ENCODE results near the gene CEP350. TPM values are rescaled to one million over a fixed set of nuclear protein-coding genes. Genes with fewer than 3 reads are reported as not detected.

The CEP350 gene
- total RNA-seq, 2 experiments from 2014 or later, result 59.3 to 65.1 TPM

GRCh38 chr1:180154003-180154324 lies 199.4 kb downstream of the CEP350 start:
- Mint-ChIP-seq H3K4me3 (peak overlapping the region; percentile 92), H3K4me1 (ENCODE audit: low read depth) (peaks cover 38% of the 10 kb centered on the region), H3K27me3 (ENCODE audit: low read depth) (no peaks in the 10 kb centered on the region), H3K9me3 (ENCODE audit: insufficient read depth) (no peaks in the 10 kb centered on the region), H3K36me3 (ENCODE audit: low read depth) (no peaks in the 10 kb centered on the region), H3K27ac (peak overlapping the region; percentile 92)
- CTCF ChIA-PET, result interaction anchor here (0.6 to 2.3 kb wide), 4 partner anchors 60 to 340 kb away, joined by 3 to 6 read pairs (median 4); no protein-coding TSS in a partner anchor
- DNase-seq (peak; percentile 25), ATAC-seq (no peak)
- POLR2A ChIA-PET, result interaction anchor here (0.7 to 2.6 kb wide), 9 partner anchors 8 to 277 kb away, joined by 3 to 13 read pairs (median 4); partner anchors contain the start of gene TOR1AIP1

GRCh38 chr1:180154325-180155181 lies 199.9 kb downstream of the CEP350 start, which contains the start of gene QSOX1:
Gene QSOX1, plus strand, starts transcription at chr1:180154869. Its CDS starts 39 bp downstream, at chr1:180154908.
- CTCF ChIA-PET, result interaction anchor here (0.9 to 2.3 kb wide), 4 partner anchors 14 to 340 kb away, joined by 3 to 8 read pairs (median 6); no protein-coding TSS in a partner anchor
- peak; percentile 90 for DNase-seq
- Mint-ChIP-seq H3K27ac (peak within 1 kb of the TSS; percentile 92), H3K36me3 (ENCODE audit: low read depth) (no peaks in the 10 kb centered on the region), H3K9me3 (ENCODE audit: insufficient read depth) (no peaks in the 10 kb centered on the region), H3K4me3 (peak within 1 kb of the TSS; percentile 92), H3K27me3 (ENCODE audit: low read depth) (no peaks in the 10 kb centered on the region), H3K4me1 (ENCODE audit: low read depth) (peaks cover 38% of the 10 kb centered on the region)
- peak; percentile 94 for ATAC-seq
- POLR2A ChIA-PET, result interaction anchor here (0.6 to 2.6 kb wide), 12 partner anchors 9 to 348 kb away, joined by 3 to 13 read pairs (median 4); partner anchors contain the start of genes ACBD6 and TOR1AIP1

- Mint-ChIP-seq H3K36me3 (ENCODE audit: low read depth) (no peaks in the 10 kb centered on the region), H3K9me3 (ENCODE audit: insufficient read depth) (no peaks in the 10 kb centered on the region), H3K4me1 (ENCODE audit: low read depth) (peaks cover 38% of the 10 kb centered on the region), H3K4me3 (peak overlapping the region; percentile 87), H3K27ac (peak overlapping the region; percentile 88), H3K27me3 (ENCODE audit: low read depth) (no peaks in the 10 kb centered on the region)
- ChIA-PET CTCF (interaction anchor here (0.9 to 2.3 kb wide), 3 partner anchors 13 to 341 kb away, joined by 5 to 8 read pairs (median 6); no protein-coding TSS in a partner anchor), POLR2A (interaction anchor here (0.6 to 2.6 kb wide), 9 partner anchors 9 to 347 kb away, joined by 3 to 13 read pairs (median 4); partner anchors contain the start of genes ACBD6 and TOR1AIP1)
- DNase-seq (peak; percentile 37), ATAC-seq (peak; percentile 4)
Observed at GRCh38 chr1:180155182-180155682, 200.6 kb downstream of the CEP350 start.

GRCh38 chr1:180156201-180156600 lies 201.6 kb downstream of the CEP350 start:
- ATAC-seq (no peak), DNase-seq (no peak)
- H3K9me3 Mint-ChIP-seq (ENCODE audit: insufficient read depth), result no peaks in the 10 kb centered on the region
- H3K4me3 Mint-ChIP-seq, result no peak overlapping the region
- no peaks in the 10 kb centered on the region for H3K27me3 Mint-ChIP-seq (ENCODE audit: low read depth)
- H3K36me3 Mint-ChIP-seq (ENCODE audit: low read depth), result no peaks in the 10 kb centered on the region
- peaks cover 38% of the 10 kb centered on the region for H3K4me1 Mint-ChIP-seq (ENCODE audit: low read depth)
- ChIA-PET CTCF (interaction anchor here (1.2 to 3.8 kb wide), 3 partner anchors 12 to 23 kb away, joined by 5 to 22 read pairs (median 8); no protein-coding TSS in a partner anchor), POLR2A (no interaction called here)
- H3K27ac Mint-ChIP-seq, result no peak overlapping the region

- Mint-ChIP-seq H3K36me3 (ENCODE audit: low read depth) (no peaks in the 10 kb centered on the region), H3K4me3 (no peak overlapping the region)
- CTCF ChIA-PET, result interaction anchor here (0.6 to 3.8 kb wide), 3 partner anchors 11 to 22 kb away, joined by 3 to 22 read pairs (median 5); no protein-coding TSS in a partner anchor
Observed at GRCh38 chr1:180156631-180157091, 202.1 kb downstream of the CEP350 start.

DNA sequence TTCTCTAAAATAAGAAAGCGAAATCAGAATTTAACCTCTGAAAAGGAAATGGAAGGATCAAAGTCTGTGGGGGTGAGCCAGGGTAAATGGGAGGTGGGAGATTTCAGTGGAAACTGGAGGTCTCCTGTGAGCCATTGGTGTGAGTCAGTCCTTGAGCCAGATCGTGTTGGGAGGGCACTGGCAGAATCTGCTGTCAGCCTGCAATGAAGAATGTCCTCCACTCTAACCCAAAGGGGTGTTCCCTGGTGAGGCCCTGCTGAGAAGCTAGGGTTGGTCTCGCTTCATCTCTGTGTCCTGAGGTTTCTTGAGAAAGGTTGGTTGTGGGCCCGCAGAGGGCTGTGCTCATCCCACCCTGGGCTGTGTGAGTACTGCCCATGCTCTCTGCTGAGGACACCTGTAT lies 202.5 kb downstream of the CEP350 start:
- POLR2A ChIA-PET, result interaction anchor here (1.1 kb wide), 1 partner anchor 28 kb away, joined by 3 read pairs; no protein-coding TSS in a partner anchor
- Mint-ChIP-seq H3K9me3 (ENCODE audit: insufficient read depth) (no peaks in the 10 kb centered on the region), H3K27ac (no peak overlapping the region), H3K4me1 (ENCODE audit: low read depth) (peaks cover 37% of the 10 kb centered on the region), H3K36me3 (ENCODE audit: low read depth) (no peaks in the 10 kb centered on the region), H3K27me3 (ENCODE audit: low read depth) (no peaks in the 10 kb centered on the region), H3K4me3 (no peak overlapping the region)
- ATAC-seq (no peak), DNase-seq (no peak)
- CTCF ChIA-PET, result interaction anchor here (0.6 to 3.8 kb wide), 4 partner anchors 11 to 22 kb away, joined by 3 to 22 read pairs (median 4); no protein-coding TSS in a partner anchor

More at GRCh38 chr1:180156631-180157091, 202.1 kb downstream of the CEP350 start:
- Mint-ChIP-seq H3K27ac (no peak overlapping the region), H3K4me1 (ENCODE audit: low read depth) (peaks cover 38% of the 10 kb centered on the region), H3K27me3 (ENCODE audit: low read depth) (no peaks in the 10 kb centered on the region), H3K9me3 (ENCODE audit: insufficient read depth) (no peaks in the 10 kb centered on the region)
- DNase-seq (no peak), ATAC-seq (no peak)
- POLR2A ChIA-PET, result no interaction called here

DNA sequence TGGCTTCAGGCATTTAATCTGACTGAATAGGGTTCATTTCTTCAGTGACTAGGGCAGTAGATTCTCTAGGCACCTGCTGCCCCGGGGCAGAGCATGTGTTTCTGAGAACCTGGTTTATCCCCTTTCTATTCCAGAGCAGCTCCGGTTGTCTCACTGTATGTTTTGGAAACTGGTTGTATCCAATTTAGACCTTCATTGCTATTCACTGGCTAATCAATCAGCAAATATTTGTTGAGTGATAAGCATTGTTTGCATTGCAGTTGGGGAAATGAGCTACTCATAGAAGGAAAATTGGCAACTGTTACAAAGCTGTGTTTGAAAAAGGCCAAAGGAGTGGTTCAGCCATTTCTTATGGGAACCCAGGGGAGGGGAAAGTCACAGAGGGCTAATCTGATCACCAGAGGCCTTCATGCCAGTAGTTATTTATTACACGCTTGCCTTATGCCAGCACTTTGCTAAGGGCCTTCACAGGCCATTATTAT lies 203.0 kb downstream of the CEP350 start:
- DNase-seq (no peak), ATAC-seq (no peak)
- Mint-ChIP-seq H3K27me3 (ENCODE audit: low read depth) (no peaks in the 10 kb centered on the region), H3K4me3 (no peak overlapping the region), H3K36me3 (ENCODE audit: low read depth) (no peaks in the 10 kb centered on the region), H3K27ac (no peak overlapping the region), H3K9me3 (ENCODE audit: insufficient read depth) (no peaks in the 10 kb centered on the region), H3K4me1 (ENCODE audit: low read depth) (peaks cover 32% of the 10 kb centered on the region)
- ChIA-PET POLR2A (interaction anchor here (0.6 to 1.1 kb wide), 2 partner anchors 29 to 213 kb away, joined by 3 read pairs; no protein-coding TSS in a partner anchor), CTCF (interaction anchor here (1.1 to 3.8 kb wide), 2 partner anchors 10 to 22 kb away, joined by 3 to 22 read pairs; no protein-coding TSS in a partner anchor)

- Mint-ChIP-seq H3K36me3 (ENCODE audit: low read depth) (no peaks in the 10 kb centered on the region), H3K9me3 (ENCODE audit: insufficient read depth) (no peaks in the 10 kb centered on the region), H3K27ac (no peak overlapping the region), H3K4me1 (ENCODE audit: low read depth) (peaks cover 25% of the 10 kb centered on the region), H3K27me3 (ENCODE audit: low read depth) (no peaks in the 10 kb centered on the region), H3K4me3 (no peak overlapping the region)
- DNase-seq, result no peak
- POLR2A ChIA-PET, result interaction anchor here (0.6 to 1.1 kb wide), 3 partner anchors 30 to 214 kb away, joined by 3 read pairs; no protein-coding TSS in a partner anchor
- CTCF ChIA-PET, result interaction anchor here (1.1 to 3.8 kb wide), 4 partner anchors 10 to 344 kb away, joined by 3 to 22 read pairs (median 4); no protein-coding TSS in a partner anchor
- no peak for ATAC-seq
Observed at GRCh38 chr1:180158149-180159147, 203.8 kb downstream of the CEP350 start.

- no peaks in the 10 kb centered on the region for H3K9me3 Mint-ChIP-seq (ENCODE audit: insufficient read depth)
- CTCF ChIA-PET, result interaction anchor here (9.6 kb wide), 1 partner anchor 19 kb away, joined by 67 read pairs; no protein-coding TSS in a partner anchor
- peaks cover 25% of the 10 kb centered on the region for H3K4me1 Mint-ChIP-seq (ENCODE audit: low read depth)
- H3K27ac Mint-ChIP-seq, result no peak overlapping the region
- POLR2A ChIA-PET, result no interaction called here
- no peaks in the 10 kb centered on the region for H3K27me3 Mint-ChIP-seq (ENCODE audit: low read depth)
- DNase-seq (no peak), ATAC-seq (no peak)
- H3K36me3 Mint-ChIP-seq (ENCODE audit: low read depth), result no peaks in the 10 kb centered on the region
- no peak overlapping the region for H3K4me3 Mint-ChIP-seq
Observed at GRCh38 chr1:180160357-180160756, 205.7 kb downstream of the CEP350 start.

DNA sequence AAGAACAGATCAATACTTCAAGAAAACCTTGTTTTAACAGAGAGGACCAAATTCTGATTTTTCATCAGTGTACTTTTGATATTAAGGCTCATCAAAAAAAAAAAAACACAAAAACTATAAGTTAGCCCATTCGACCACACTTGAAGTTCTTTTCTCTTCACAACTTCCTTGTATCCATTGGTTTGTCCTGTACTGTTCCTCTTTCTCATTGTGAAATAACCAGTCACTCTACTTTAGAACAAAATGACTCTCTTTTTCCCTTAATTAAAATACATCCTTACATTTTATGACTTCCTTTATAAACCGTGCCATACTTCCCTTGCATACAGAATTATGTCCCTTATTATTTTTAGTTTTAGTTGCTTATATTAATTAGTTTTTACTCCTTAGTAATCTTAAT lies 208.4 kb downstream of the CEP350 start:
- no peaks in the 10 kb centered on the region for H3K9me3 Mint-ChIP-seq (ENCODE audit: insufficient read depth)
- no peaks in the 10 kb centered on the region for H3K27me3 Mint-ChIP-seq (ENCODE audit: low read depth)
- H3K4me1 Mint-ChIP-seq (ENCODE audit: low read depth), result peaks cover 7% of the 10 kb centered on the region
- ATAC-seq (no peak), DNase-seq (no peak)
- POLR2A ChIA-PET, result interaction anchor here (0.6 kb wide), 1 partner anchor 655 kb away, joined by 3 read pairs; no protein-coding TSS in a partner anchor
- H3K36me3 Mint-ChIP-seq (ENCODE audit: low read depth), result no peaks in the 10 kb centered on the region
- H3K27ac Mint-ChIP-seq, result no peak overlapping the region
- no peak overlapping the region for H3K4me3 Mint-ChIP-seq
- CTCF ChIA-PET, result interaction anchor here (9.6 kb wide), 1 partner anchor 16 kb away, joined by 67 read pairs; no protein-coding TSS in a partner anchor
